ENCODE results near the gene TPCN2.

The TPCN2 gene

DNA sequence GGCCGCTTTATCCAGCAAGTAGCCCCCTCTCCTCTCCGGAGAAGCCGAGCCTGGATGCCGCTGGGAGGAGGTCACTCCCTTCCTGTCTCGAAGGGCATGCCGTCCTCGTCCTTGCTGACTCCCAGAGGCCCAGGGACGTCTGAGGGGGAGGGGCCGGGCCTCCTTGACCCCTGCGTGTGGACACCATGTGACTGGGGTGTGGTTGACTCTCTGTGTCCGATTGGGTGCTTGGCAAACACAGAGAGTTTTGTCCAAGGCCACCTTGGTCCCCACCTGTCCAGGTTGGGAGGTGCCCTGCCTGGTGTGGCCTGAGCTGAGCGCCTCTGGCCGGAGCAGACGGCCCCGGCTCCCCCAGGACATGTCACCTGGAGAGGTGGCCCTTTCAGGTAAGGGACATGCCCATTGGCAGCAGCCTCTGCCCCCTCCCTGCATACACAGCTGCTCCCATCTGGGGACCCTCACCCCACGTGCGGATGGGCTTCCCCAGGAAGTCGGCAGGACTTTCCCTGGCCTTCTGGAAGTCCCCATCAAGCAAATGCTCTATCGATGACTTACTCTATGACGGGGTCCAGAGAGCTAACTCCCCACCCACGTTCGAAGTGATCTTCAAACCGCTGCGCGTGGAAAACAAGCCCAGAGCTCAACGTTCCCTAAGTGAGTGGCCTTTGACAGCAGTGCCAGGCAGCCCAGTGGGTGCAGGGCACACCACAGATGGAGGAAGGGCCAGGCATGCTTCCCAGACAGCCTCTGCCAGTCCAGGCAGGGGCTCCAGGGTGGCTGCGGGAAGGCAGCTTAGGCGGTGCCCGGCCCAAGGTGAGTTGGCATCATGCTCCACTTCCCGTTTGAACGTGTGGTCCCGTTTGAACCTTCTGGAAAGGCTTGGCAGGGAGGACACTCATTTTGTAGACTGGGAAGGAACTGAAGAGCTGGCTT lies 106.8 kb downstream of the TPCN2 start, which contains the start of gene SMIM38:
Gene SMIM38 (plus strand): TSS at position 634 of the 933 bp plus-strand sequence. CDS start 1,912 bp downstream, outside the sequence.
- DNase-seq = no peak

DNA sequence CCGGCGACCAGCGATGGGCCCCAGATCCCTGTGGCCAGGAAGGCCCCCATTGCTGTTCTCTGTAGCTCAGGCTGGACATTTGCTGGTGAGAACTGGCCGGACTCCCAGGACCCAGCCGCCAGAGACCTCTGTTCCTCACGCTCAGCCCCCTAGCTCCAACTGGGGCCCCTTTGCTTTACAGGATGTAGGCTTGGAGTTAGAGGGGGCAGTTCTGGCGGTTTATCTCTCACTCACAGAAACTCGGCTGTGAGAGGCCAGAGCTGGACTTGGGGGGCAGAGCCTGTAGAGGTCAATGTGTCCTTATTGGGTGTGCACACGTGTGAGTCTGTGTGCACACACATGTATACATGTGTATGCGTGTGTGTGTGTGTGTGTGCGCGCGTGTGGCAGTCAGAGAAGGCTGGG lies 107.5 kb downstream of the TPCN2 start:
- DNase-seq = no peak

DNA sequence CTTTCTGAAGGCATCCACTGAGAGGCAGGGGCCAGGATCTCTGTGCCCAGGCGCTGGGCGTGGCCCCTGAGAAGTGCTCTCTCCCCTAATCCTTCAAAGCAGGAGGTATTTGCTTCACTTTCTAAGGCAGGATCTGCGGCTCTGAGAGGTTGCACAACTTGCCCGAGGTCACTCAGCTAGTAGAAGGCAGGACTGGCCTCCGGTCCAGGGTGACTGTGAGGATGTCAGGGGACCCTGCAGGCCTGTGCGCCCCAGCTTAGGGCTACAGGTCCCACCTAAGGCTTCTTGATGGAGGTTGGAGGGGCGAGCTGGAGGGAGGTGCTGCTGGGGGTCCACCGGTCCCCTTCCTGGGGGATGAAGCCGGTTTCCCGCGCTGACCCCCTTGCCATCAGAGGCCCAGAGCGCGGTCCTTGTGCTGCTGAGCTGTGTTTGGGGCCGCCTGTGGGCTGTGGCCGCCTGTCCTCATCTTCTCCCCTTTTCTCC lies 108.0 kb downstream of the TPCN2 start:
- no peak for DNase-seq

DNA sequence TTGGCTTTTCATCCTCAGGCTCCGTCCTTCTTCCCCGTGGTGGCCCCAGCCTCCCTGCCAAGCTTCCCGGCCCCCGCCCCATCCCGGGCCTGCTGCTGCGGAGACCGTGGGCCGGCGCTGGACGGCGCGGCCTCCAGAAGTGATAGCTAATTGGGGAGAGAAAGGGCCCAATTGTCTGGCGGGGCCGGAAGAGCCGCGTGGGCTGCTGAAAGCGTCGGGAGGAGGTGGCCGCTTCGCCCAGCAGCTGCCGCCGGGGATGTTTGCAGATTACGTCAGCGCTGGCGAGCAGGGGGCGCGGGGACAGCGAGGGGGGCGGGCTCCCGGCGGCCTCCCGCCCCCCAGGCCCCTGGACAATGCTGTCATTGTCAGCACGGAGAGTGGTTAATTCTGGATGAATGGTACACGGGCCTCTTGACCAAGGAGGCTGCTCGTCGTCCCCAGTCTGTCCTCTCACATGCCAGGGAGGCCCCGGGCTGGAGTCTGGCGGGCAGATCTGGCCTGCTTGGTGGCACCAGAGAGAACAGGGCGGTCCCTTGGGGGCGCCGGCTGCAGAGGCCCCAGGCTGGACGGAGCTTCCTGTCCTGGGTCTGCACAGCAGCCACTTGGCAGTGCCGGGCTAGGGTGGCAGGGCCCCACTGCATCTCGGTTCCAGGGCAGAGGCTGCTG lies 108.6 kb downstream of the TPCN2 start:
- no peak for DNase-seq

DNA sequence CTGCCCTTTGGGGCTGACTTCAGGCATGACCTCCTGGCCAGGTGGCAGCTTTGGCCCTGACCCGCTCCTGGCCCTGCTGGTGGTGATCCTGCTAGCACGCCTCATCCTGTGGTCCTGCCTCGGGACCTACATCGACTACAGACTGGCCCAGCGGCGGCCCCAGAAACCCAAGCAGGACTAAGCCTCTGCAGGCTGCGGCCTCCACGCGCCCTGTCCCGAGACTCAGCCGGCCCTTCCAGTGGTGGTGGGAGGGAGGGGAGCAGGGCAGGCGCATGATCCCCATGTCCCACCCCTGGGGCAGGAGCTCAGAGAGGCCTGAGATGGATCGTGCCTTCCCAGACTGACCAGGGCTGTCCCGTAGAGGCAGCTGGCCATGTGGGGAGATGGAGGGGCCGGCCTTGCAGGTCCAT lies 109.1 kb downstream of the TPCN2 start:
- no peak for DNase-seq

DNA sequence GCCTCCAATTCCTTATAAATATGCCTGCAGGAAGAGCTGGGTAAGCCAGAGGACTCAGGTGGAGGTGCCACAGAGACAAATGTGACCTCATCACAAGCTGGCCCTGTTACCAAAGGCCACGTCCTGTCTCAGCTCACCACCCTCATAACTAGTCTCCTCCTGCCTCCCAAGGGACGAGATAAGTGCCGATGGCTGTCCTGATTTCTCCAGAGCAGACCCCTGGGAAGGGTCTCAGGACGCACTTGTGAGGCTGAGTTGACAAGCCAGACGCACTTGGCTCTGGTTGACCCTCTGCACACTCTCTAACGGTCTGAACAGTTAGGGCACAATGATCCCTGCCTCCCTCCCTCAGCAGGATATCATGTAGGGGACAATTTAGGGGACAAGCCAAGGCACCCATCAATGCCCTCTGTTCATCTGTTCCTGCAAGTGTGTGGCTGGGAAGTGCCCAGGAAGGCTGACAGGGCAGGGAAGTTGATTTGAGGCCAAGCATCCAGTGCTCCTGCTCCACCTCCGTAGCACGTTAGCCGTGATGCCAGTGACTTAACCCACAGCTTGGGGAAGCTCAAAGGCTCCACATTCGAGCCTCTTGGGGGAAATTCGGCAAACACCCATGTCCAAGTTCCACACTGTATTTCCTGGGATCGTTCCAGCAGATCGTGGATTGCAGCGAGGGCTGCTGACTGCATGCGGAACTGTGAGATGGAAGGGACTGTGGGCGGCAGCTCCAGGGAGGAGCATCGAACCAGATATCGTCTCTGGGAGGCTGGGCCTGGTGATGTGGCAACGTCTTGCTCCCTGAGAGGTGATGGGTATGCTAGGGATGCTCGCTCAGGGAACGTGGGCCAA lies 109.8 kb downstream of the TPCN2 start:
- no peak for DNase-seq

DNA sequence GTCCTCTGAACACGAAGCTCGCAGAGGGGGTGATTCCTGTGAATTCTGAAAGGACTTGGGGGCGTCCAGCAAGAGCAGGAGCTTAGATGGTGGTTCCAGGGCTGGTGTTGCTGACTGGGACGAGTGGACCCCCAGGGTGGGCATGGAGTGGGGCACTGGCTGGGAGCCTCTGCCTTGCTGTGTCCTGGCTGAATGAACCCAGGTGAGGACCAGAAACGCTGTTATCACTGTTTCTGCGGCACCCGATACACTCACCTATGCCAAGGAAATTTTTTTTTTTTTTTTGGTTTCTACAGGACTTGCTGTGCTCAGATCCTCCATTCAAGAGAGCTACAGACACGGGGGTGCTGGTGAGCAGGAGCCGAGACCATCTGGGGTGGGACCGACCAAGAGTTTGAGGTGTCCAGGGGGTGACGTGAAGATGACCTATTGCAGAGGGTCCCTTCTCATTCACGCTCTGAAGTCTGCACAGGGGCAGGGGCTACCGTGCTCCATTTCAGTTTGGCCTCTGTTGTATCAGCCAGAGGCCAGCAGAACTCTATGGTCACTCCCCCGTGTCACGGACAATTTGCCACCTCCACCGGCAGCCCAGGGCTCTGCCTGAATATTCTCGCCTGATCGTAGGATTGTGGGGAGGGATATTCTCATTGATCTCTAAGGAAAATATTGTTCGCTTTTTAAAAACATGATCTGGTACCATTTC lies 110.6 kb downstream of the TPCN2 start:
- DNase-seq = no peak

DNA sequence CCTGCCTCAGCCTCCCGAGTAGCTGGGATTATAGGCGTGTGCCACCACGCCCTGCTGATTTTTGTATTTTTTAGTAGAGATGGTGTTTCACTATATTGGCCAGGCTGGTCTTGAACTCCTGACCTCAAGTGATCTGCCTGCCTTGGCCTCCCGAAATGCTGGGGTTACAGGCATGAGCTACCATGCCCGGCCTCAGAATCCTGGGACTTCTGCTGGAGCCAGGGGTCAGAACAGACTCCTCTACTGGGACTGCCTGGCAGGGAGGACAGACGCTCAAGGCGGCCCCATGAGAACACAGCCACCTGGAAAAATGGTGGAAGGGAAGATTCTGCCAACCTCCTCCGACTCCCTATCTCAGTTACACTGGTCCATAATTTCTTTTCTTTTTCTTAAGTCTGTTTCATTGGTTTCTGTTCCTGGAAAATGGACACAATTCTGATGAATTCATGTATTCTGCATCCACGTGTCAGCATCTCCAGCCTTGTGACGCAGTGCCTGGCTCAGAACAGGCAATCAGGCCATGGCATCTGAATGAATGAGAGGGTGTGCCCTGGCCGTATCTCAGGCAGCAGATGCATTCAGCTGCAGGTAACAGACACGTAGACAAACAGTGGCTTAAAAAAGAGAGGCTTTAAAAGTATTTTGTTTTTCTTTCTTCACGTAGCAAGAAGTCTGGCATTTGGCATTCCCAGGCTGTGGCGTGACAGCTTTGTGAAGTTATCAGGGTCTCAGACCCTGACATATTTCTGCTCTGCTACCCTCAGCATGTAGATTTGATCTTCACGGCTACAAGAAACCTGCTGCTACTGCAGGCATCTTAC lies 111.8 kb downstream of the TPCN2 start:
- no peak for DNase-seq

DNA sequence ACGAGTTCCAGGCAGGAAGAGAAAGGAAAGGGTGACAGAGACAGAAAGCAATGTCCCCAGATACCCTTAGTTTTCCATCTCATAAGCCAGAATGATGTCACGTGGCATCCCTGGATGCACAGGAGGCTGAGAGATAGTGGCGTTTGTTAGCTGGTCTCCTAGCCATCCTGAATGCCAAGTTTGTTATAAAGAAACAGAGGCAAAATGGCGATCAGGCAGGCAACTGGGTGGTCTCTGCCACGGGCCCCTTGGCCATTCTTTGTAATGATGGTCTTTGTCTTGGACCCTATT lies 112.3 kb downstream of the TPCN2 start:
- no peak for DNase-seq

DNA sequence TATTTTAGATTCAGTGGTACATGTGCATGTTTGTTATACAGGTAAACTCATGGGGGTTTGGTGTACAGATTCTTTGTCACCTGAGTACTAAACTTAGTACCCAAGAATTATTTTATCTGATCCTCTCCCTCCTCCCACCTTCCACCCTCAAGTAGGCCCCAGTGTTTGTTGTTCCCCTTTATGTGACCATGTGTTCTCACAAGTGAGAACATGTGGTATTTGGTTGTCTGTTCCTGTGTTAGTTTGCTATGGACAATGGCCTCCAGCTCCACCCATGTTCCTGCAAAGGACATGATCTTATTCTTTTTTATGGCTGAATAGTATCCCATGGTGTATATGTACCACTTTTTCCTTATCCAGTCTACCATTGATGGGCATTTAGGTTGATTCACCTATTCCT lies 113.8 kb downstream of the TPCN2 start:
- no peak for DNase-seq

DNA sequence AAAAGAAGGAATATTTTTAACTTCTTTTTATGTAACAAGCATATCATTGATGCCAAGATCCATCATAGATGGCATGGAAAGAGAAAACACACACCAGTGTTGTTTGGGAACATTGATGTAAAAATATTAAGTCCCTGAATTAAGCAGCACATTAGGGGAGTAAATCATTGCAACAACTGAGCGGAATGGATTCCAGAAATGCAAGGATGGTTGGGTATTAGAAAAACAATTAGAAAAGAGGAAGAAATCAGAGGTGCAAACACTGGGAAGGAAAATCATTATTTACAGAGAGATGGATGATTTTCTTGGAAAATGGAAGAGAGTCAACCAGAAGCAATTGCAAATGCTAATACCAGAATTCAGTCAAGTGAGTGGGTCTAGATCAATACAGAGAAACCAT lies 115.1 kb downstream of the TPCN2 start:
- no peak for DNase-seq

DNA sequence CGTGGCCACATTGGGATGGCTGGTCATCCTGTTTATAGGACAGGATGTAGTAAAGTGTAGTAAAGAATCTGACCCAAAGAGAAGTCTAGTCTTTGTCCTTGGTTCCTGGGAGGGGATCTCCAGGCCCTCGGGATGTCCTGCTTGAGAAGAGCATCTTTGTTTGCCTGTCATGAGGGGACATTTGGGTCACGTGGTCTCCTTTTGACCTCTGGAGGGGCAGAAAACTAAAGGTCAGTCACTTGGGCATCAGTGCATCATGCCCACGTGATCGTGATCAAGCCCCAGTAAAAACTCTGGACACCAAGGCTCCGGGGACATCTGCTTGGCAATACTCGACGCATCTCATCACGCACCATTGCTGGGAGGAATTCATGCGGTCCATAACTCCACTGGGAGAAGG lies 116.1 kb downstream of the TPCN2 start:
- DNase-seq = no peak

DNA sequence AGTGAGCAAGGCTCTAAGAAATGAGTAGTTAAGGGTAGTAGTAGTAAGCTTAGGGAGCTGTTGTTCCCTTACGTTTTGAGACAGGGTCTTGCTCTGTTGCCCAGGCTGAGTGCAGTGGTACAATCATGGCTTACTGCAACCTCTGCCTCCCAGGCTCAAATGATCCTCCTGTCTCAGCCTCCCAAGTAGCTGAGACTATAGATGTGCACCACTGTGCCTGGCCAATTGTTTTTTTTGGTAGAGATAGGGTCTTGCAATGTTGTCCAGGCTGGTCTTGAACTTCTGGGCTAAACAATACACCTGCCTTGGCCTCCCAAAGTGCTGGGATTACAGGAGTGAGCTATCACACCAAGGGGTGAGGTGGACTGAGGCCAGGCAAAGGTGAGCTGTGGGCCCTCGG lies 117.0 kb downstream of the TPCN2 start:
- DNase-seq = no peak

DNA sequence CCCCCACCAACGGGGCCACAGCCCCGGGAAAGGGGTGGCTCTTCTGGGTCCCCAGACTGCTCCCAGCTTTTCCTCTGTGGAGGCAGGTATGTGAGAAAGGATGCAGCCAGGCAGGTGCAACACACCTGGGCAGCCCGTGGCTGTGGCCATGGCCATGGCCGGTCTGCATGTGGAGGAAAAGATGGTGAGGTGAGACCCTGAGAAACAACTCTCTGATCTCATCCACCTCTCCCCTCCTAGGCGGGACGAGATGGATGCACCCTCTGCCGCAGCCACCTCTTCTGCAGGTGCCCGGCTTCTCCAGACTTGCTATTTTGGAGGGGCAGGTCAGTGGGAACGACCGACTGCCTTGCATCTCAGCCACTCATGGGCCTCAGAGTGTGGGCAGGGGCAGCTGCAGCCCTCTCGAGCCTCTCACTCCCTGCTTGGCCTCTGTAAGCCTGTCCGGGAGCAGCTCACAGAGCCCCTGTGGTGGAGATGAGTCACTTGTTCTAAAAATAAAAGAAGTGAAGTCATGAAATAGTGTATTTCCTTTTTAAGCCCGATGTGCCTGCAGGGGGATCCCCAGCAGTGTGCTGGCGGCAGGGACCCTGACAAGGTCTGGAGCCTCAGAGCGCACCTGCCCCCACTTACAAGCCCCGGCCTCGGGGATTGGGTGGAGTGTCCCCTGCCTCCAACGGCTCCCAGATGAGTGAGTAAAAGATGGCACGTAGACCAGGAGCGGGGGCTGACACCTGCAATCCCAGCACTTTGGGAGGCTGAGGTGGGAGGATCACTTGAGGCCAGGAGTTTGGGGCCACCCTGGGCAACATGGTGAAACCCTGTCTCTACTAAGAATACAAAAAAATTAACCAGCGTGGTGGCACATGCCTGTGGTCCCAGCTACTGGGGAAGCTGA lies 117.7 kb downstream of the TPCN2 start:
- DNase-seq = no peak

DNA sequence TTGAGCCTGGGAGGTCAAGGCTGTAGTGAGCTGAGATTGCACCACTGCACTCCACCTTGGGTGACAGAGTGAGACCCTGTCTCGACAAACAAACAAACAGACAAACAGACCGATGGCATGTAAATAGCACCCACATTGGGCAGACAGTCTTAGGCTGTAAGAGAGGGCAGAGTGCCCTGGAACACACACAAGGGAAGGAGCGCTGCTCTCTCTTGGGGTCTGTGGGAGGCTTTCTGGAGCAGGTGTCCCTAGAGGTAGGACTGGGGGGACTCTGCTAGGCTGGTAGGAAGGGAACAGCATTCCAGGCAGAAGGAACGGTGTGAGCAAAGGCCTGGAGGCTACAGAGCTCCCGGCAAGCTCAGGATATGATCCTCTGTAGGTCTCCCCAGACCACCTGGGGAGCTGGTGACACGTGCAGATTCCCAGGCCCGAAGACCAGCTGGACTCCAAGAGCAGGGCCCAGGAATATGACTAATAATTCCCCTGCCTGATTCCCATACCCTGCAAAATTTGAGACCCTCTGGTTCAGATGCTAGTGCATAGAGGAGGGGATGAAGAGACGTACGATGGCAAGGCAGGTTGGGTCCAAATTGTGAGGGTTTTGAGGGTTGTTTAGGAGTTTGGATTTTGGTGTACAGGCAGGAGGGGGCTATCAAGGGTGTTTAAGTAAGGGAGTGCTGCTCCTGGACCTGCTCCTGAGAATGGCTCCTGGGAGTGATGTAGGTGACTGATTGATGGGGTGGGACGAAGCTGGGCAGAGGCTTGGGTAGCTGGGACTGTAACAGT lies 118.6 kb downstream of the TPCN2 start:
- no peak for DNase-seq

DNA sequence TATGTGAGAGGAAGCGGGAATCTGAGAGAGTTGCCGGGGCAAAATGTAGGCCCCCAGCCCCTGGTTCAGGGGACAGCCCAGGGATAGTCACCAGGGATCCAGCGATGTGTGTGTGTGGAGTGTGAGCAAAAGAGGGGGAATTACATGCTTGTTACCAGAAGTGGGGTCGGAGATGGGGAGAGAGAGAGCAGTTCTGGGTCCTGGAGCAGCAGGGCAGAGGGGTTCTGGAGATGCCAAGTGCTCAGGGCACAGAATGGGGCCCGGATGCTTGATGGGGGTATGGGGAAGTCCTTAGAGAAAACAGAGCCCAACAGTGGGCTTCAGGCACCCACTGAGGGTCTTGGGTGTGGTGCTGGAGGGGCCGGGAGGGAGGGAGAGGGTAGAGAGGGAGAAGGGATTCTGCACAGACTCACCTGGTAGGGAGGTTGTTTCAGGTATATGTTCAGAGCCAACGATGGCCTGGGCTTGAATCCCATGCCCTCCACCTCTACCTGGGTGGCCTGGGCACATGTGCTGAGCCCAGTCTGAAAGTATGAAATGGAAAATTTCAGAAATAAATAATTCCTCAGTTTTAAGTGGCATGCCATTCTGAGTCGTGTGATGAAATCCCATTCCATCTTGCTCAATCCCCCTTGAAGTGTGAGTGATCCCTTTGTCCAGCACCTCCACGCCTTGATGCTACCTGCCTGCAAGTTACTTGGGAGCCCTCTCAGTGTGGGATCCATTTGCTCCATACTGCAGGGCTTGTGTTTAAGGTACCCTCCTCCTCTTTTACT lies 119.4 kb downstream of the TPCN2 start:
- no peak for DNase-seq

DNA sequence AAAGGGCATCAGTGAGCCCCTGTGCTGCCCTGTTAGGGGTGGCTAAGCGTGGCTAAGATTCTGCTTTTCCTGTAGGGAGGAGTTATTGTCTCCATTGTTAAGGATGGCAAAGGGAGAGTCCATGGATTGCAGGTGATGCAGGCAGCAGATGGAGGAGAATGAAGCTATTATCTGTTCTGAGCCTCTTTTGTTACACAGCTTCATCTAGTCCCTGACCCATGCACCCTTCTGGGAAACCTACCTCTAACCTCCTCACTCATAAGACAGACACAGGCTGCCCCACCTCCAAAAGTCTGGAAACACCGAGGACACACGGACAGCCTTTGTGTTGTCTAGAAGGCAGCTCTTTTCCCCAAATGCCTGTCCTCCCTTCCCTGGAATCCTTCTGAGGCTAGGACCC lies 120.7 kb downstream of the TPCN2 start:
- no peak for DNase-seq

DNA sequence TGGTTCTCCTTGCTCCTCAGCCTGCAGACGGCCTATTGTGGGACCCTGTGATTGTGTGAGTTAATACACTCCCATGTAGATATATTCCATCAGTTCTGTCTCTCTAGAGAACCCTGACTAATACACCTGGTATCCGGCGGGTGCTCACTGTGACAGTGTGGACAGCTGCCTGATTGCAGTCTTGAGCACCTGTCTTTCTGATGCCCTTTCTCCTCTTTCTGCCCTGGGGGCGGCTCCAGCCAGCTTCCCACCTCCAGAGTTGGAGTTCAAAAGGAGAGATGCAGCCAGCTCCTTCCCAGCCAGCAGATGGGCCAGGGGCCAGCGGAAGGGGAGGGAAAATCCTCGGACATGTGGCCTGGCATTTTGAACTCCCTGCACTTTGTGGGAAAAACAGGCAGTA lies 122.0 kb downstream of the TPCN2 start:
- DNase-seq = no peak

Data from activated gamma-delta T cell treated with Interleukin-2 at 50 U/mL for 16 hours (primary cell).